ENCODE results near the gene PEMT.

GRCh38 chr17:17491031-17491471, 100.5 kb downstream of the PEMT start:
- TF ChIP-seq CTCF (IDR thresholded peaks at IDR 0.05): no peak
- TF ChIP-seq POLR2A (IDR thresholded peaks at IDR 0.05): no peak

All from sigmoid colon (tissue), 3 donors.